Kidney tubule cell (primary cell): Measurements from ENCODE around the gene ARID4B.
"Not testable (repeated sequence)": the region's sequence is repeated elsewhere in the genome, so short reads cannot be mapped to it uniquely, and the experiment has no call there.

ENCODE experiments used
- DNase-seq: peaks from one replicate; pipeline ENCODE4 v3.0.0-alpha.2; 2018; ENCODE audit warnings: low spot score

ARID4B gene

GRCh38 chr1:235328271-235329138, 526 bp upstream of the ARID4B start, which contains the start of gene GGPS1:
TSS of gene GGPS1 (plus strand) at chr1:235328570. CDS start at chr1:235335265, 6,695 bp downstream.
- peak; percentile 100 for DNase-seq

- peak; percentile 44 for DNase-seq
Observed at GRCh38 chr1:235326719-235327558, 1.0 kb downstream of the ARID4B start.

- no peak for DNase-seq
Observed at GRCh38 chr1:235325854-235326253, 2.1 kb downstream of the ARID4B start.

DNA sequence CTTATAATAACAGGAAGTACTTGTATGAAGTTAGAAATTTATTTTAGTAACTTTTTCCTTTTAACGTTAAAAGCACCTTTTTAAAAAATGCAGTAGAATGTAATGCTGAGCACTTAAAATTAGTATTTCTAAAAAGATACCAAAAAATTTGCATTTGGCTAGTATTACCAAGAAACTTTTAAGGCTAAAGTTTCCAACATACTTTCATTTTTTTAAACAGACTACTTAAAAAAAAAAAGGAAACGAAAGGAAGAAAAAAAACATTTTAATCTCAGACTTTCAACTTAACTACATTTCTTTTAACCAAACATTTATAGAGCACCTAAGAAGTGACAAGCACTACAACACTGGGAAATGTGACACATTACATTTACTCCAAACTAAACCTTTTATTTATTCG, 2.8 kb downstream of the ARID4B start:
- no peak for DNase-seq

GRCh38 chr1:235324296-235324695, 3.7 kb downstream of the ARID4B start:
- no peak for DNase-seq

- no peak for DNase-seq
Observed at GRCh38 chr1:235320521-235321179, 7.3 kb downstream of the ARID4B start.

DNA sequence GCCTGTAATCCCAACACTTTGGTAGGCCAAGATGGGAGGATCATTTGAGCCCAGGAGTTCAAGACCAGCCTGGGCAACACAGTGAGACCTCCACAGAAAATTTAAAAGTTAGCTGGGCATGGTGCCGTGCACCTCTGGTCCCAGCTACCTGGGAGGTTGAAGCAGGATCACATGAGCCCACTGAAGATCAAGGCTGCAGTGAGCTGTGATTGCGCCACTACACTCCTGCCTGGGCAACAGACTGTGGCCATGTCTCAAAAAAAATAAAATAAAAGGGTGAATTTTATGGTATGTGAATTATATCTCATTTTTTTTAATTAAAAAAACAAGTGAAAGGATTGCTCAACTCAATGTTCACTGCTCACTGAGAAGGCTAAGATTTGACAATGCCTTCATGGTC, 8.7 kb downstream of the ARID4B start:
- no peak for DNase-seq

DNA sequence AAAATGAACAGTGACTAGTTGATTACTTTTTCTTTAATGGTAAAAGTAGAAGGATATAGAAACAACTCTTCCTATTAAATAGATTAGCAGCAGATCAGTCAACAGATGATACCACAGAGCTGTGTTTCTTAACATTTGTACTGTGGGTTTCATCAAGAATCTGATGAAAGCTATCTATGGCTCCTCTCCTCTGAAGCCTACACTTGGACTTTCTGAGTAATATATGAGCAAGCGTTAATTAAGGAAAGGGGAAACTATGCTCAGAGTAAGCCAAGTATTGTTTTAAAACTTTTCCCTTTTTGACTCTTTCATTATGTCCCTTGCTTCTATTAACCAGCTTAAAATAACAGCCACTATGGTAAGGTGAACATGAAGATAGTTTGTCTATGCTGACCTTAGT, 10.8 kb downstream of the ARID4B start:
- DNase-seq, result no peak

GRCh38 chr1:235315735-235316134, 12.2 kb downstream of the ARID4B start:
- no peak for DNase-seq

GRCh38 chr1:235315173-235315572, 12.8 kb downstream of the ARID4B start:
- no peak for DNase-seq

- no peak for DNase-seq
Observed at GRCh38 chr1:235313931-235314678, 13.9 kb downstream of the ARID4B start.

DNA sequence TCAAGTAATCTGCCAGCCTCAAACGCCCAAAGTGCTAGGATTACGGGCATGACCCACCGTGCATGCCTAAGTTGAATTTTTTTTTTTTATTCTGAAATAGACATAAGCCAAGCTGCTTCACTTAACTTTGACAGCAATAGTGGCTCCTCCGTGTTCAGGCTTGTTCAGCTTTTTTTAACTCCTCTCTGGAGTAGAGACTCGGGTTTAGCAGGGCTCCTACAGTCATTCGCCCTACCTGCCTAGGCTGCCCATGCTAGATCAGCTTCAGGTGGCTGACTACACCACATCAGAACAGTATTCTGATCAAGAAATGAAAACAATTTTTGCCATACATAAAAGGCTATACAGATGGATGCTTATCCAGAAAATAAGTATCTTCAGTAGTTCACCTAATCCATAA, 14.7 kb downstream of the ARID4B start:
- no peak for DNase-seq

DNA sequence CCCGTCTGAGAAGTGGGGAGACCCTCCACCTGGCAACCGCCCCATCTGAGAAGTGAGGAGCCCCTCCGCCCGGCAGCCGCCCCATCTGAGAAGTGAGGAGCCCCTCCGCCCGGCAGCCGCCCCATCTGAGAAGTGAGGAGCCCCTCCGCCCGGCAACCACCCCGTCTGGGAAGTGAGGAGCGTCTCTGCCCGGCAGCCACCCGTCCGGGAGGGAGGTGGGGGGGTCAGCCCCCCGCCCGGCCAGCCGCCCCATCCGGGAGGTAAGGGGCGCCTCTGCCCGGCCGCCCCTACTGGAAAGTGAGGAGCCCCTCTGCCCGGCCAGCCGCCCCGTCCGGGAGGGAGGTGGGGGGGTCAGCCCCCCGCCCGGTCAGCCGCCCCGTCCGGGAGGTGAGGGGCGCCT, 18.8 kb downstream of the ARID4B start:
- not testable (repeated sequence) for DNase-seq

DNA sequence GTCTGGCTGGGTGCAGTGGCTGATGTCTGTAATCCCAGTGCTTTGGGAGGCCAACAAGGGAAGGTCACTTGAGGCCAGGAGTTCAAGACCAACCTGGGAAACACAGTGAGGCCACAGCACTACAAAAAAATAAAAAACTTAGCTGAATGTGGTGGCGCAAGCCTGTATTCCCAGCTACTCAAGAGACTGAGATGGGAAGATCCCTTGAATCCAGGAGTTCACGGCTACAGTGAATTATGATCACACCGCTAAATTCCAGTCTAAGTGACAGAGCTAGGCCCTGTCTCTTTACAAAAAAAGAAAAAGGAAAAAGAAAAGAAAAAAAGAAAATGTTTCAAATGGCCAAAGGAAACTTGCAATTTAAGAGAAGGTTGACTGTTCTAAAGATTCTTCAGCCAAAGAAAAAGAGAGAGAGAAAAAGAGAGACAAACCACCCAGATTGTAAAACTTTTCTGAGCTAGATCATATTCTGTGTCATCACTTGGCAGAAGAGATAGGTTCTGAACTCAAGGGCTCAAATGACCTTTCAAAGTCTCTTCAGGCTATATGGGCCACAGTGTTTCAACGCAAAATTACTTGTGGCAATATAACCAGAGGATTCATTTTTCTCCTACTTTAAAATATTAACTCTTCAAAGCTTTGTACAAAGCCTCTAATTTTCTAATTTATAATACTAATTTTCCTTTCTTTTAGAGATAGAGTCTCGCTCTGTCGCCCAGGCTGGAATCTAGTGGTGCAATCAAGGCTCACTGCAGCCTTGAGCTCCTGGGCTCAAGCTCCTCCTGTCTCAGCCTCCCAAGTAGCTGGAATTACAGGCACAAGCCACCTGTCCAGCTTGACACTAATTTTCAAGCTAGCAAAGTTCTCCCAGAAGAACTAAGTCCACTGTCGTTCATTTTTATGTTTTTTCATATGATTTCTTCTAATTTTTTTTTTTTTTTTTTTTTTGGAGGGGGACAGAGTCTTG, 20.5 kb downstream of the ARID4B start:
- no peak for DNase-seq

GRCh38 chr1:235304549-235305451, 23.2 kb downstream of the ARID4B start:
- no peak for DNase-seq

GRCh38 chr1:235302143-235302542, 25.8 kb downstream of the ARID4B start:
- no peak for DNase-seq

DNA sequence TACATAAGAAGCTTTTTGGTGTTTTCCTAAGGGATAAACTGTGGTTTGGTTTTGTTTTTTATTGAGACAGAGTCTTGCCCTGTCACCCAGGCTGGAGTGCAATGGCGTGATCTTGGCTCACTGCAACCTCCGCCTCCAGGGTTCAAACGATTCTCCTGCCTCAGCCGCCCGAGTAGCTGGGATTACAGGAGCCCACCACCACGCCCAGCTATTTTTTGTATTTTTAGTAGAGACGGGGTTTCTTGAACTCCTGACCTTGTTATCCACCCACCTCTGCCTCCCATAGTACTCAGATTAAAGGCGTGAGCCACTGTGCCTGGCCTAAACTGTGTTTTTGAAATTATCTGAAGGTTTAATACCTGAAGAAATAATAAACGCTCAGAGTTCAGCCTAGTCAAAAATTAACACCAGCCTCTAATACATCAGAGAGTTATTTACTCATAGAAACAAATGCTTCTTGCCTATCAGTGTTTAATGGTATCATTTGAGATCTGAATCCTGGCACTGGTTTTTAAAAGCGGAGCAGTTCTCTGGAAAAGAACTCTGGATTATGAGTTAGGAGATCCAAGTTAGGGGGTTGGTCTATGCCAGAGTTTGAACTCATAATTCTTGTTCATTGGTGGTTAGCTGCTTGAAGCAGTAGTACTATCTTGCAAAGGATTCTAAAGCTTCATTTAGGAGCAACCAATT, 28.7 kb downstream of the ARID4B start:
- DNase-seq, result no peak

GRCh38 chr1:235298758-235299157, 29.2 kb downstream of the ARID4B start:
- no peak for DNase-seq

DNA sequence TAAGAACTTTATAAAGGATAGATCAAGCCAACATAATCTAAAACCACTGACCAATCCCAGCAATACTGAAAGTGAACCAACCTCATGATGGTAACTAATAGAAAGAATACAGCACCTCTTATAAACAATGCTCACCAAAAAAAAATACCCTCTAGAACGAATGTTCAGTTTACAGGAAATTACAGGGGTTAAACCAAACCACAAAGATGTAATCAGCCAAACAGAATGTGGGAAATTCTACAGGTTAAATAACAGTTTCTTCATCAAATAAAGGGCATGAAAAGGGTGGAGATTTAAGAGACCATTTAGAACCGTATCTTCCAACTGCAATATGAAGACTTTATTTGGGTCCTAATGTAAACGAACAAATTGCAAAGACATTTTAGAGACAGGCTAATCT, 30.4 kb downstream of the ARID4B start:
- no peak for DNase-seq
